Measurements from ENCODE around the gene HOXD10. TPM values are rescaled to one million over a fixed set of nuclear protein-coding genes. Genes with fewer than 3 reads are reported as not detected.

HOXD10 gene
- total and polyA plus RNA-seq, 9 of the 15 experiments (the other 6 are each of a cell fraction or from before 2014, with no cell fraction given): not detected

DNA sequence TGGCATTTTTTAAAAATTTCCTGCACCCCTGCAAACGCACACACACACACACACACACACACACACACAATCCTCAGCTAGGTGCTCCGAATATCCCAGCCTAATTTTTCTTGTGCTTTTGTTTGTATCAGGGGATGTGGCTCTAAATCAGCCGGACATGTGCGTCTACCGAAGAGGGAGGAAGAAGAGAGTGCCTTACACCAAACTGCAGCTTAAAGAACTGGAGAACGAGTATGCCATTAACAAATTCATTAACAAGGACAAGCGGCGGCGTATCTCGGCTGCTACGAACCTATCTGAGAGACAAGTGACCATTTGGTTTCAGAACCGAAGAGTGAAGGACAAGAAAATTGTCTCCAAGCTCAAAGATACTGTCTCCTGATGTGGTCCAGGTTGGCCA is 22.2 kb upstream of the HOXD10 start:
- CTCF ChIA-PET (ENCODE audit: low intra/inter-chr PET ratio): no interaction called here
- intact Hi-C loops (cut with micrococcal nuclease) (no loop called here), in situ Hi-C loops (cut with MboI) (loop anchor here (25.0 kb wide), 1 partner anchor 1057 kb away; no protein-coding TSS in a partner anchor)
- H3K4me3 ChIP-seq: no peak overlapping the region
- H3K27ac ChIP-seq (ENCODE audit: extremely low read depth, low read depth, low read length): no peak overlapping the region
- 4% methylated on average over 12 of the region's 12 CpGs for WGBS (ENCODE audit: insufficient coverage, low coverage, missing lambda C conversion rate)
- no peak overlapping the region for H2AFZ ChIP-seq (ENCODE audit: low read depth, low read length)
- peaks cover 16% of the 10 kb centered on the region; the same call in 1 of the 2 replicates for H4K20me1 ChIP-seq (replicated peaks; ENCODE audit: control insufficient read depth, insufficient read depth, low read length)
- no peaks in the 10 kb centered on the region for H3K36me3 ChIP-seq (ENCODE audit: control insufficient read depth, insufficient read depth, low read length)
- BruUV-seq (replicated peaks): no TSS peak
- DNase-seq (ENCODE audit: extremely low read depth in 1 of 4, low spot score in 3 of 4): no peak
- H3K4me1 ChIP-seq (replicated peaks in 1 of 2; ENCODE audit: control insufficient read depth in 2 of 2, insufficient read depth in 2 of 2, low read length in 2 of 2): peaks cover 8 to 24% of the 10 kb centered on the region in 2 experiments
- H3K9me1 ChIP-seq (ENCODE audit: control insufficient read depth, insufficient read depth, low read length): no peaks in the 10 kb centered on the region
- no peak for TF ChIP-seq POLR2A (conservative IDR thresholded peaks at IDR 0.05)
- TF ChIP-seq NR2C2 (CRISPR knock-in tag; IDR thresholded peaks at IDR 0.05): no peak
- no peak for TF ChIP-seq NR2C2 (tag; IDR thresholded peaks at IDR 0.05)
- TF ChIP-seq ZFP36 (IDR thresholded peaks at IDR 0.05; ENCODE audit: low read depth, low read length, partially characterized antibody): no peak
- no peak for TF ChIP-seq HNRNPH1 (optimal IDR thresholded peaks at IDR 0.05; ENCODE audit: low read depth, low read length)
- no peak for TF ChIP-seq ZNF184 (CRISPR knock-in tag; IDR thresholded peaks at IDR 0.05)
- TF ChIP-seq ZNF124 (CRISPR knock-in tag; IDR thresholded peaks at IDR 0.05): no peak
- H3K4me2 ChIP-seq (ENCODE audit: insufficient read depth, low read length): no peak overlapping the region
- no peak for ATAC-seq
- H3K79me2 ChIP-seq (ENCODE audit: control insufficient read depth, insufficient read depth, low read length): no peaks in the 10 kb centered on the region
- FAIRE-seq: peak; percentile 40
- no peaks in the 10 kb centered on the region for H3K9me3 ChIP-seq (replicated peaks; ENCODE audit: control insufficient read depth, insufficient read depth, low read depth, low read length)
- POLR2A ChIA-PET: no interaction called here
- H3K27me3 ChIP-seq (ENCODE audit: control insufficient read depth in 2 of 2, insufficient read depth in 2 of 2, low read length in 2 of 2): peaks cover 69 to 75% of the 10 kb centered on the region in 2 experiments
- H3K9ac ChIP-seq (ENCODE audit: insufficient read depth in 1 of 2, low read depth in 2 of 2, low read length in 2 of 2): no peak overlapping the region

DNA sequence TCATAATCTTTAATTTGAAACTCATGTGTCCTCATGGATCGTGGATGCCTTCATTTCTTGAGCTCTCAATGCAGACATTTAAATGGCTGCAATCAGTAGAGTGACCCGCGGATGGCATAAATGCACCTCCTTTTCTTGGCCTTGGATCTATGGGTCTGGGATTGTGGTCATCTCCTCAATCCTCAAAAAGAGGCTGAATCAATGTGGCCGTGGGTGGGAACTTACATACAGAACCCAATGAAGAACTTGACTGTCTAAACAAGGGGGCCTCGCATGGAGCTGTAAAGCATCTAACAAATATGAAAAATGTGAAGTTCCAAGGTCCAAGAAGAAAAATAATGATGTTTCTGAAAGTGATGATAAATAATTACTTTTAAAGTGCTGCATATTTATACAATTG is 21.2 kb upstream of the HOXD10 start:
- no peak for DNase-seq (ENCODE audit: extremely low read depth in 1 of 4, low spot score in 3 of 4)
- no peaks in the 10 kb centered on the region for H3K79me2 ChIP-seq (ENCODE audit: control insufficient read depth, insufficient read depth, low read length)
- H3K4me3 ChIP-seq: no peak overlapping the region
- no peak for ATAC-seq
- no peak overlapping the region for H3K9ac ChIP-seq (ENCODE audit: insufficient read depth in 1 of 2, low read depth in 2 of 2, low read length in 2 of 2)
- peaks cover 17% of the 10 kb centered on the region; the same call in 1 of the 2 replicates for H4K20me1 ChIP-seq (replicated peaks; ENCODE audit: control insufficient read depth, insufficient read depth, low read length)
- BruUV-seq (replicated peaks): no TSS peak
- CTCF ChIA-PET (ENCODE audit: low intra/inter-chr PET ratio): no interaction called here
- no peak overlapping the region for H3K4me2 ChIP-seq (ENCODE audit: insufficient read depth, low read length)
- in situ Hi-C loops (cut with MboI) (loop anchor here (5.0 to 25.0 kb wide), 2 partner anchors 733 to 1058 kb away; no protein-coding TSS in a partner anchor), intact Hi-C loops (cut with micrococcal nuclease) (loop anchor here (5.0 kb wide), 4 partner anchors 218 to 1348 kb away; no protein-coding TSS in a partner anchor)
- POLR2A ChIA-PET: no interaction called here
- no peak overlapping the region for H3K27ac ChIP-seq (ENCODE audit: extremely low read depth, low read depth, low read length)
- H3K27me3 ChIP-seq (ENCODE audit: control insufficient read depth in 2 of 2, insufficient read depth in 2 of 2, low read length in 2 of 2): peaks cover 70 to 78% of the 10 kb centered on the region in 2 experiments
- no peak overlapping the region for H2AFZ ChIP-seq (ENCODE audit: low read depth, low read length)
- peaks cover 8 to 33% of the 10 kb centered on the region in 2 experiments for H3K4me1 ChIP-seq (replicated peaks in 1 of 2; ENCODE audit: control insufficient read depth in 2 of 2, insufficient read depth in 2 of 2, low read length in 2 of 2)
- H3K9me1 ChIP-seq (ENCODE audit: control insufficient read depth, insufficient read depth, low read length): no peaks in the 10 kb centered on the region
- H3K9me3 ChIP-seq (replicated peaks; ENCODE audit: control insufficient read depth, insufficient read depth, low read depth, low read length): no peaks in the 10 kb centered on the region
- no peaks in the 10 kb centered on the region for H3K36me3 ChIP-seq (ENCODE audit: control insufficient read depth, insufficient read depth, low read length)
- FAIRE-seq: peak; percentile 40
- 9% methylated on average over 5 of the region's 5 CpGs for WGBS (ENCODE audit: insufficient coverage, low coverage, missing lambda C conversion rate)
- TF ChIP-seq KDM4B (IDR thresholded peaks at IDR 0.05; ENCODE audit: borderline replicate concordance in 2 of 2, low read depth in 1 of 2): no peak
- TF ChIP-seq KAT2B (IDR thresholded peaks at IDR 0.05; ENCODE audit: low read depth, low read length): no peak
- no peak for TF ChIP-seq CREB1 (IDR thresholded peaks at IDR 0.05)
- no peak for TF ChIP-seq CREB1 (CRISPR knock-in tag; IDR thresholded peaks at IDR 0.05)
- TF ChIP-seq, protein P1, sequence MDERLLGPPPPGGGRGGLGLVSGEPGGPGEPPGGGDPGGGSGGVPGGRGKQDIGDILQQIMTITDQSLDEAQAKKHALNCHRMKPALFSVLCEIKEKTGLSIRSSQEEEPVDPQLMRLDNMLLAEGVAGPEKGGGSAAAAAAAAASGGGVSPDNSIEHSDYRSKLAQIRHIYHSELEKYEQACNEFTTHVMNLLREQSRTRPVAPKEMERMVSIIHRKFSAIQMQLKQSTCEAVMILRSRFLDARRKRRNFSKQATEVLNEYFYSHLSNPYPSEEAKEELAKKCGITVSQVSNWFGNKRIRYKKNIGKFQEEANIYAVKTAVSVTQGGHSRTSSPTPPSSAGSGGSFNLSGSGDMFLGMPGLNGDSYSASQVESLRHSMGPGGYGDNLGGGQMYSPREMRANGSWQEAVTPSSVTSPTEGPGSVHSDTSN (CRISPR knock-in tag; IDR thresholded peaks at IDR 0.05; ENCODE audit: low read depth): no peak
- TF ChIP-seq, protein P1 (tag; conservative IDR thresholded peaks at IDR 0.05; ENCODE audit: low read depth): no peak
- TF ChIP-seq CC2D1A (IDR thresholded peaks at IDR 0.05): no peak
- TF ChIP-seq GTF2F1 (IDR thresholded peaks at IDR 0.05; ENCODE audit: low read depth, low read length): no peak
- TF ChIP-seq HDAC3 (IDR thresholded peaks at IDR 0.05; ENCODE audit: borderline replicate concordance, partially characterized antibody): no peak
- TF ChIP-seq SRSF9 (IDR thresholded peaks at IDR 0.05; ENCODE audit: borderline replicate concordance, low read depth, low read length): no peak
